Stimulated activated CD8-positive, alpha-beta memory T cell treated with anti-CD3 and anti-CD28 coated beads, Interleukin-4, amount 100 ng/mL, for 24 hours (primary cell): ENCODE results near the gene GATAD2A.

ENCODE experiments used
- DNase-seq: peaks from one replicate; pipeline ENCODE4 v3.0.0-alpha.2; 2020; ENCODE audit warnings: low read depth

The GATAD2A gene

DNA sequence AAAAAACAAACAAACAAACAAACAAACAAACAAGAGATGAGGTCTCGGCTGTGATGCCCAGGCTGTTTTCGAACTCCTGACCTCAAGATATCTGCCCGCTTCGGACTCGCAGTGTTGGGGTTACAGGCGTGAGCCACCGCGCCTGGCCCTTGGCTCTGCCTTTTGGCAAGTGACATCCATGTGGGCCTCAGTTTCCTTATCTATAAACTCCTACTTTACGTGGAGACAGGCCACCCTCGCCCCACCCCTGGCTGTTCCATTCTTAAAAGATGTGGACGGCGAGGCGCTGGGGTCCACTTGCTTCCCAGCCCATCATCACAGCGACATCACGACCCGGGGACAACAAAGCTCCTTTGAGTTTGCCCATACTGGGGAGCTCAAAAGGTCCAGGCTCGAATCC is 108.2 kb downstream of the GATAD2A start:
- no peak for DNase-seq

DNA sequence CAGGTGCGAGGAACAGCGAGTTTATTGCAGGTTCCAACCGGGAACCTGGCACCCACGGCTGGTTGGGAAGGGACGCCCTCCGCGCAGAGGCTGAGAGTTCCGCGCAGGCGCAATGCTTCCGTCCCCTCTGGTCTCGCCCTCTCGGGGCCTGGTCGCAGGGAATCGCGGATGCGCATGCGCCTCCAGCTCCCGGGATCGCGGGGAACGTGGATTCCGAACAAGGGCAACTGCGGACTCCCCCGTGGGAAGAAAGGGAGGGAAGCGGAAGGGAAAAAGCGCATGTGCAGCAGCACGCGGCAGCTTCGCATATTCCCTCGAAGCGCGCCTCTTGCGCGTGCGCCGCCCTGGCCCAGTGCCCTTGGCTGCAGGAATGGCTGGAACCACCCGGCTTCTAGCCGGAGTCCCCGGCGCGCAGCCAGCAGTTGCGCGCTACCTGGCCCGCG is 108.8 kb downstream of the GATAD2A start:
- DNase-seq = no peak

DNA sequence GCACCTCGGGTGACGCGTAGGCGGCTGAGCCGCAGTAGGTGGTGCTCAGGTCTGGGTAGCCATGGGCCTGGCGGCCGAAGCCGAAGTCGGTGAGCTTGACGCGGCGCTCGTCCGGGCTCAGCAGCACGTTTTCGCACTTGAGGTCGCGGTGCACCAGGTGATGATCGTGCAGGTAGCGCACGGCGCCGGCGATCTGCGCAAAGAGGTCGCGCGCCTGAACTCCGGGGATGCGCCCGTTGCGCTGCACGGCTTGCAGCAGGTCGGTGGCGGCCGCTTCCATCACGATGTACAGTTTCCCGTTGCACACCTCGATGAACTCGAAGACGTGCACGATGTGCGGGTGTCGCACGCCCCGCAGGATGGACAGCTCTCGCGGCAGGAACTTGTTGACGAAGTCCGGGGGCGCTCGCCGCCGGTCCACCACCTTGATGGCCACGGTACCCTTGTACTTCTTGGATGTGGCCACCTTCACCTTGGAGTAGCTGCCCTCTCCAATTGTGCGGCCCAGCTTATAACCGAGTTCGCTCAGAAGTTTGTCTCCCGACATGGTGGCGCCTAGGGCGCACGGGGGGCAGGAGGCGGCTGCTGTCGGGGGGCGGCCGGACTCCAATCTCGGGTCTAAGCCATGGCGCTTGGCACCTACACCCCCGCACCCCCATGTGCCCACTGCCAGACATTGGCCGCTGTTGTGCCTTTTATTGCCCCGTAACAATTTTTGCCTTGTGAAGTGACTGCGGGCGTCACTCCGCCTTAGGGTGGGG is 109.6 kb downstream of the GATAD2A start, which contains the start of gene TSSK6:
Gene TSSK6 (minus strand): TSS at position 668 of the 761 bp plus-strand sequence. CDS start 121 bp downstream, at position 547.
- DNase-seq = no peak

DNA sequence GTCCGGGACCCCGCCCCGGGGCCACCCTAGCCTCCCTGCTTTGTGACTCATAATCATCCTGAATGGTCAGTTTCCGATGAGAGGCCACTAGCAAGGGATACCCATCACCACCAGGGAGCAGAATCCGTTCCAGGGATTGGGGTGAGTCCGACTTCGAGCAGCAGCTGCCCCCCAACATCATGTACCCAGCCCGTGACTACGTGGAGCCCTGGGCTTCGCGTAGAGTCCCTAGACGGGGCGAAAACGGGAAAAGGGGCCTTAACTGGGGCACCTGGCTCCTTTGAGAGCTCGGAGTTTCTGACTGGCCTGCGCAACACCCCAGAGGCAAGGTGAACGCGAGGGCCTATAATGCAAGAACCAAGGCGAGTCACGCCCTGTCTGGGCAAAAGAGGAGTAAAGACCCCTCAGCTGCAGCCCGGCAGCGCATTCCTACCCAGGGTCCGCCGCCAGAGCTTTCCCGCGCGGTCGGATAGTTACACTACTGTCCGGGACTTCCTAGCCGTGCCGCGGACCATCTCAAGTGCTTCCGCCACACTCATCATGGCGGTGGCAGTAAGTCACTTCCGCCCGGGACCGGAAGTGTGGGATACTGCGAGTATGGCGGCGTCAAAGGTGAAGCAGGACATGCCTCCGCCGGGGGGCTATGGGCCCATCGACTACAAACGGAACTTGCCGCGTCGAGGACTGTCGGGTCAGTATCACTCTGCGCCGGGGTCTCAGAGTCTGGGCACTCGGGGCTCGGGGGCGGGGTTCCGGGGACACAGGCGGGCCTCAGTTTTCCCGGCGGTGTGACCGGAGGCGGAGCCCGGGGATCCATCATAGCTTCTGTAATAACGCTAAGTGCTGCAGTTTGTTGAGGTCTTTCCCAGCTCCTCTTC is 110.4 kb downstream of the GATAD2A start, which contains the start of gene NDUFA13:
Gene NDUFA13 (plus strand): TSS at position 584 of the 878 bp plus-strand sequence. CDS start 14 bp downstream, at position 598.
- DNase-seq = peak; percentile 89

DNA sequence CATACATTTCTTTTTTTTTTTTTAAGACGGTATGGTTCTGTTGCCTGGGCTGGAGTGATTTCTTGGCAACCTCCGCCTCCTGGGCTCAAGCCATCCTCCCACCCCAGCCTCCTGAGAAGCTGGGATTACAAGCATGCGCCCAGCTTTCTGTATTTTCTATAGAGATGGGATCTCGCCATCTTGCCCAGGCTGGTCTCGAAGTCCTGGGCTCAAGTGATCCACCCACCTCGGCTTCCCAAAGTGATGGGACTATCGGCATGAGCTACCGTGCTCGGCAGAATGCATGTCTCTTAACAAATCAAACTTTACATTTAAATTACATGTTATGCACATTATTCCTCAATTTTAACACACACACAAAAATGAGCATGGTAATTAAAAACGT is 111.8 kb downstream of the GATAD2A start:
- DNase-seq = no peak

DNA sequence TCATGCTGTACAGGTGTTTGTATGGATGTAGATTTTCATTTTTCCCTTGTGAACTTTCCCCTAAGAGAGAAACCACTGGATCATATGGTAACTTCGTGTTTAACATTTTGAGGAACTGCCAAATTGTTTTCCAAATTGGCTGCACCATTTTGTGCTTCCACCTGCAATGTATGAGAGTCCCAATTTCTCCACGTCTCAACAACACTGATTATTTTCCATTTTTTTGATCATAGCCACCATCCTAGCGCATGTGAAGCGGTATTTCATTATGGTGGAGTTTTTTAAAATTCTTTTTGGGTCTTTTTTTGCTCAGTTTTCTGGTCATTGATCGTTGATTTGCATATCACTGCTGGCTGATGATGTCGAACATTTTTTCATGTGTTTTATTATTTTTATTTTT is 115.5 kb downstream of the GATAD2A start:
- DNase-seq = no peak

DNA sequence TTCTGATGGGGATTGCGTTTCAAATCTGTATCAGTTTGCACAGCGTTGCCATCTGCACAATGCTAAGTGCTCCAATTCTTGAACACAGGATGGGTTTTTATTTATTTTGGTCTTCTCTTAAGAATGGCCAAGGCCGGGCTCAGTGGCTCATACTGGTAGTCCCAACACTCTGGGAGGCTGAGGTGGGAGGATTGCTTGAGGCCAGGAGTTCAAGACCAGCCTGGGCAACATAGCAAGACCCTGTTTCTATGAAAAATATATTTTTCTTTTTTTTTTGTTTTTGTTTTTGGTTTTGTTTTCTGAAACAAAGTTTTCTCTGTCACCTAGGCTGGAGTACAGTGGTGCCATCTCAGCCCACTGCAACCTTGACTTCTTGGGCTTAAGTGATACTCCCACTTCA is 117.7 kb downstream of the GATAD2A start:
- DNase-seq = no peak

DNA sequence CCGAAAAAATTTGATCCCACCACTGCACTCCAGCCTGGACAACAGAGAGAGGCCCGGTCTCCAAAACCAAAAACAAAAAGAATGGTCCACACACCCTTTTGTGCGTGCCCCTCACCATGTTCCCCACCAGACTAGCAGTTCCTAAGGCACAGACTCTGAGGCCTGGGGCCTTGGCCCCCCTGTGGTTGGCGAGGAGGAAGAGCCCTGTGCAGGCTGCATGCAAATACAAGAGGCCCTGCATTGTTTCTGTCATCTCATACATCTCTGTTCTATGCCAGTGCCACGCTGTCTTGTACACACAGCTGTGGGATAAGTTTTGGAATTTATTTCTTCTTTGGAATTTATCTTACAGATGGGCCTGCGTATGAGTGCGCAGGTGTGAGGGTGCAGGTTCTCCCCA is 118.6 kb downstream of the GATAD2A start:
- DNase-seq = no peak

DNA sequence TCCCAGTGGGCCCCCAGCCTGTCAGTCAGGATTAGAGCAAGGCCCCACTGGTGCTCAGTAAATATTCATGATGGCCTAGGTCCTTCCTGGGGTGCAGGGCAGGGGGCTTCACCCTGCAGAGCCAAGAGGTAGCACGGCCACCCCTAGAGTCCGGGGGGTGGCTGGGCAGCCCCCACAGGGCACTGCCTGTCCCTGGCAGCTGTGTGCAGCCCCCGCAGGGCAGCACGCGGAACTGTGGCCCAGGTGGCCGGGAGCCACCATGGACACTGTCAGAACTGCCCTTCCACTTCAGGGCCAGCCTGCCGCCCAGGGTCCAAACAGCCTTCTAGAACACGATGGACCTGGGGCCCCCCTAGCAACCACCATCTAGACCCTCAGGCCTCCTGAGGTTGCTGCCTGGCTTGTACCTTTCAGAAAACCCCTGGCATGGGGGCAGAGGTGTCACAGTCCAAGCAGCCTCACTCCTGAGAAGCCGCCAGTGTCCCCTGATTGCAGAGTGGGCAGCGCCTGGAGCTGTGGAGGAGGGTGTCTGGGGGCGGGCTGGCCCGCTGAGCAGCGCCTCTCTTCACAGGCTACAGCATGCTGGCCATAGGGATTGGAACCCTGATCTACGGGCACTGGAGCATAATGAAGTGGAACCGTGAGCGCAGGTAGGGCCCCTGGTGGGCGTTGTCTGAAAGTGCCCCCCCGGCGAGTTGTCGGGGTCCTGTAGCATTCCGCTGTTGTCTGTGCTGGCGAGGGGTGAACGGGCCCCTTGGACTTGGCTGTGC is 120.3 kb downstream of the GATAD2A start:
- no peak for DNase-seq

DNA sequence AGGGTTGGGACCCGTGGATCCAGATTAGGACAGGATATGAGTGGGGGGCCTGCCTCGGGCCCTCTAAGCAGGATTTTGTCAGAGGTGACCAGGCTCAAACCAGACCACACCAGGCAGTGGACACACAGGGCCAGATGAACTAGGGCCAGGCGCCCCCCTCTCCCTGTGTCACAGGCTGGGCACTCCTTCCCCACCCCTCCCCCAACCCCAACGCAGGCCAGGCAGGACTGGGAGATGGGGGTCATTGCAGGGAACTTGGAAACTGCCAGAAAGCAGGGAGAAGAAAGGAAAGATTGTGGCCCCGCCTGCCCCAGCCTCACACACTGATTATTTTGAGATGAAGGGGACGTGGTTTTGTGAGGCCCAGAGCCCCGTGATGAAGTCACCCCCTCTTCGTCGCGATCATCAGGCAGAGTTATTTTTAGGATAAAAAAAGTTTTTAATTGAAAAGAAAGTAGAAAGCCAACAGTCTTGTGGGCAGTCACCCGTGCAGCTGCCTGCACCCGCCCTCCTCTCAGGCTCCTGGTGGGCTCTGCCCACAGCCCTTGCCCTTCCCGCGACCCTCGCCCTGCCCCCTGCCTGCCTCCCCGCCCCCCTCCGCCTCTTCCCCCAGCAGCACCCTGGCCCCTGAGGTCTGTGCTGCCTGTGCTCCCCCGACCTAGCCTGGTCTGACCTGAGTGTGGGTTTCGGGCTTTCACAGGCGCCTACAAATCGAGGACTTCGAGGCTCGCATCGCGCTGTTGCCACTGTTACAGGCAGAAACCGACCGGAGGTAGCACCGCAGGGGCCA is 121.3 kb downstream of the GATAD2A start:
- DNase-seq = no peak

DNA sequence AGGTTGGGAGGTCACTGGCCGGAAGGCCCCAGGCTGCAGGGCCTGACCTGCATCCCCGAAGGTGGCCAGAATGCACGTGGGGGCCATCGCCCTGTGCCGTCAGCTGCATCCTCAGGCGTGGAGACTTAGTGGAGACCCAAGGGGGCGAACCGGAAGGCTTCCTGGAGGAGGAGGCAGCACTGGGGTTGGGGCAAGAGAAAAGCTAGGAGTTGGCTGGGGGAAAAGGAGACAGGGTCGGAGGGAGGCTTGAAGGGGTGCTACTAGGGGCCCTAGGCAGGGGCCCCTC is 121.8 kb downstream of the GATAD2A start:
- DNase-seq = no peak

DNA sequence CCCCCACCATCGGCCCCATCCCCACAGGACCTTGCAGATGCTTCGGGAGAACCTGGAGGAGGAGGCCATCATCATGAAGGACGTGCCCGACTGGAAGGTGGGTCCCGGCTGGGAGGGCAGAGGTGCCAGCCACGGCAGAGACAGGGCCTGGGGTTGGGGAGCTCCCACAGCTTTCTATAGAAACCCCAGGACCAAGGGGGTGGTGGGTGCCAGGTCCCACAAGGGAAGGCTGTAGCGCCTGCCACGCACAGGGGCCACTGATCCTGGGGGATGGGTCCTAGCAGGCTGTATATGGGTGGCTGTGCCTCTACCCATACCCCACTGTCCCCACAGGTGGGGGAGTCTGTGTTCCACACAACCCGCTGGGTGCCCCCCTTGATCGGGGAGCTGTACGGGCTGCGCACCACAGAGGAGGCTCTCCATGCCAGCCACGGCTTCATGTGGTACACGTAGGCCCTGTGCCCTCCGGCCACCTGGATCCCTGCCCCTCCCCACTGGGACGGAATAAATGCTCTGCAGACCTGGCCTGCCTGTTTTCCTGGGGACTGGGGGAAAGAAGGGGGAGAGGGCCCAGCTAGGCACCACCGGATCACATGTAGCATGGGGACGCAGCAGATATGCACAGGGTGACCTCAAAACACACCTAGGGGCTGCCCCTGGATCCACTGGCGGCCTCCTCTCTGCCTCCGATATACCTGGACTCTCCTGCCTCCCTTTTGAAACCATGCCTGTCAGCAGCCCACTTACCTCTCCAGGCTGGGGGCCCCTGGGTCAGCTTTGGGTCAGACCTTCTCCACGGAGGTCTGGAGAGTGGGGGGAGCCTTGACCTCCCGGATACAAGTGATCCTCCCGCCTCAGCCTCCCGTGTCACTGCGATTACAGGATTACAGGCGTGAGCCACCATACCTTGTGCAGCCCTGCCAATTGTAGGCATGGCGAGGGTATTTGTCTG is 122.5 kb downstream of the GATAD2A start:
- no peak for DNase-seq

DNA sequence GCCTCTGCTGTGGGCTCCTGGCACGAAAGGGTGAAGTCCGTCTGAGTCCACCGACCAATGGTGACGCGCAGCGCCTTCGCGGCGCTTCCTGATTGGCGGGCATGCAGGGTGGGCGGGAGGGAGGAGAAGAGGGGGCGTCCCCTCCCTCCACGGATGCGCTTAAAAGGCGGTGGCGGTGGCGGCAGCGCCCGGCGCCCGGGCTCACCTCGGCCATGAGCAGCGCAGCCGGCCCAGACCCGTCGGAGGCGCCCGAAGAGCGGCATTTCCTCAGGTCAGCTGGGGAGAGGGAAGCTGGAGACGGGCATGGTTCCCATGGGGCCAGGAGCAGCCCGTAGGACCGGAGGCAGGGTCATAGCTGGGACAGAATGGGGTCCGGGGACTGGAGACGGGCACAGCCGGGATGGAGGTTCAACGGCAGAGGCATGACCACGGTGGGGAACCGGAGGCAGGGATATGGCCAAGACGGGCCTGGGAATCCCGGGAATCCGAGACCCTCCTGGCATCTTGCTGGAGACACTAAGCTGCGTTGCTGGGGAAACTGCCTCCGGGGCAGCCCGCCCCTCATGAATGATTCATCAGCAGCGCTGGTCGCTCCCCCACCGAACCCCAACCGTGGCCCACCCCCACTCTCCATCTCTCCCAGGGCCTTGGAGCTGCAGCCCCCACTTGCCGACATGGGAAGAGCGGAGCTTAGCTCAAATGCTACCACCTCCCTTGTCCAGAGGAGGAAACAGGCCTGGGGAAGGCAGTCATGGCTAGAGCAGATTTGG is 123.4 kb downstream of the GATAD2A start, which contains the start of gene YJEFN3:
Gene YJEFN3 (plus strand): TSS at position 191 of the 770 bp plus-strand sequence. CDS start 22 bp downstream, at position 213.
- no peak for DNase-seq

DNA sequence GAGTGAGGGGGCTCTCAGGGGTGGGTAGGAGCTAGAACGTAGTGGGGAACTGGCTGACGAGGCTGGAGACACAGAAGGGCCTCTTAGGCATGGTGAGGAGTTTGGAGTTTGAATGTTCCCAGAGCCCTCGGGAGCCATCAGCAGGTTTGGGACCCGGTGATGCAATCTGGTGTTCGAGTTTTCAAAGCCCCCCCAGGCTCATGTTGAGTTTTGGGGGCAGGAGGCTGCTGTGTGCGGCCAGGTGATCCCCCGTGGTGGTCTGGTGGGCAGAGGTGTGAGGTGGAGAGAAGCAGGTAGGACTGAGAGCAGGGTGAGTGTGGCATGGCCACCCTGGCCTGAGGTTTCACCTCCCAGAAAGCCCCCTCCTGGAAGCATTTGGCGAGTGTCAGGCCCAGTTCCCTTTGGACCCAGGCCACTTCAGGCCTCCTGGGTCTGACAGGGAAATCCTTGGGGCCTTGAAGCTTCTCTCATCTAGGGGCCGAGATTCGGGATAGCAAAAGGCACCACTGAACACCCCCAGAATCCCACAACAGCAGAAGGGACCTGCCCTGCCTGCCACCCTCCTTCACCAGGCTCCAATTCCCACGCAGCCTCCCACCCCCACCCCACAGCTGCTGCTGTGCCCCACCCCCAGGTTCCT is 124.4 kb downstream of the GATAD2A start:
- DNase-seq = no peak

DNA sequence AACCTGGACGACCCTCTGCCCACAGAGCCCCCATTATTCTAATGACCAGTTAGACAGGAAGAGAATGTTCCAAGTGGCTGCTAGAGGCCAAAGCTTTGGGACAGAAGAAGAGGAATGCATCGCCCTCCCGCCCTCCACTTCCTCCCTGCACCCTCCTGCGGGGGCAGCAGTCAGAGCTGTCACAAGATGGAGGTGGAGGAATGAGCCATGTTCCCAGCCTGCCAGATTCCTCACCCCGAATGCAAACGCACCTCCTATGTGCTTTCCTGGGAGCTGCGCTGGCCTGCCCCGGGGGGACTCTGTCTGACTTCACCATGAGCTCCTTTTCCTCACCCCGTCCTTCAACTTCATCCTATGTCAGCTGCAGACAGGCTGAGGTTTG is 124.9 kb downstream of the GATAD2A start:
- DNase-seq = no peak

DNA sequence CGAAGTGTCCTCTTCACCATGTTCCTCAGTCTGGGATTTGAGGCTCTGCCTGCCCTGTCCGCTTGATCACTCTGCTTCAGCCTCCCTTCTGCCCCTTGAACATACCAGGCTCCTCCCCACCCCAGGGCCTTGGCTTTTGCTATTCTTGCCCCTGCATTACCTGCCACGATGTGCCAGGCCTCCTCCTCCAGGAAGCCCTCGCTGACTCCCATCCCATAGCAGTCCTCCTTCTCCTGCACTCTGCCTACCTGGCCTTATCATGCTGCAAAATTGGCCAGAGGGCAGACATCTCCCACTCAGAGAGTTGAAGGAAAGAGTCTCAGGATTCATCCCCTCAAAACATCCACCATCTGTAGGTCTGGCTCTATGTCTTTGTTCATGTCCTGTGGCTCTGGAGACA is 125.4 kb downstream of the GATAD2A start:
- no peak for DNase-seq

DNA sequence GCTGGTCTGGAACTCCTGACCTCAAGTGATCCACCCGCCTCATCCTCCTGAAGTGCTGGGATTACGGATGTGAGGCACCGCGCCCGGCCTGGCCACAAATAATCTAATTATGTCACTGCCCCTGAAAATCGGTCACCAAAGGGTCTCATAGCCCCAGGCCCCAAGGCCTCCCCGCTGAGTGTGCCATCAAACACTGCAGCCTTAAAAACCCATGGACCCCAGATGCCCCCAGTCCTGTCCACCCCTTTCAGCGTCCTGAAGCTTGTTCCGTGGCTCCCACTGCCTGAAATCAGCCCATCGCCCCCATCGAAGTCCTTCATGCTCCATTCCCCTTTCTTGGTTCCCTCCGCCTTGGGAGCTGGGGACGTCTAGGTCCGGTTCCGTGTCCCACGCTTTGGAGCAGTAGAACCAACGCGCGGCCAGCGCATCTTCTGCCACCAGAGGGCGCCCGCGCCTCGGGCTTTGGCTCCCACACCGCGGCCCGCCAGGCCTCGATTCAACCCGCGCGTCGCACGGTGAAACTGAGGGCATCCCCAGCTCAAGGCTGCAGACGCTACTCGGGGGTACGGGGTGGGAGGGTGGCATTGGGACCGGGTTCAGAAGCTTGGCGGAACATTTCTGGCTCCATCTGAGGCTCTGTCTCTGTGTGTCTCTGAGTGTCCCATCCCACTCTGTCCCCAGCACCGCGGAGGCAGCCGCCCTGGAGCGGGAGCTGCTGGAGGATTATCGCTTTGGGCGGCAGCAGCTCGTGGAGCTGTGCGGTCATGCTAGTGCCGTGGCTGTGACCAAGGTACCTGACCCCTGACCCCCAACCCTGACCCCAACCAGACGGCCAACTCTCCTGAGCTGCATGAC is 126.7 kb downstream of the GATAD2A start:
- DNase-seq = peak; percentile 79
